Coronary artery (tissue), 2 donors: Measurements from ENCODE around the gene HSPBP1.
A peak's percentile ranks its signal among the peaks of the same experiment; 100 is the strongest.

ENCODE experiments used
- DNase-seq: peaks from one replicate; pipeline ENCODE4 v3.0.0-alpha.2; 2017; ENCODE audit warnings: low spot score
- H3K27ac ChIP-seq, 2 donors: fragments of 200-600 bp; sonication (generic); one replicate each; pipeline ENCODE4 v1.5.1; 2016 to 2019
- H3K4me3 ChIP-seq: fragments of 200-600 bp; sonication (generic); 2 replicates; pipeline ENCODE4 v1.5.1; 2016; ENCODE audit warnings: mild to moderate bottlenecking, moderate library complexity
- CTCF ChIP-seq: fragments of 200-600 bp; sonication (generic); IDR thresholded peaks from one replicate; pipeline ENCODE4 v1.5.1; 2019; ENCODE audit warnings: antibody characterized with exemption

HSPBP1 gene

GRCh38 chr19:55266404-55266803 is 13.5 kb downstream of the HSPBP1 start:
- DNase-seq = no peak
- no peak overlapping the region for H3K4me3 ChIP-seq
- TF ChIP-seq CTCF = no peak
- no peak overlapping the region for H3K27ac ChIP-seq

GRCh38 chr19:55265723-55266386 is 14.1 kb downstream of the HSPBP1 start:
- H3K4me3 ChIP-seq = no peak overlapping the region
- no peak for TF ChIP-seq CTCF
- no peak overlapping the region for H3K27ac ChIP-seq
- no peak for DNase-seq

GRCh38 chr19:55265173-55265572 is 14.7 kb downstream of the HSPBP1 start:
- H3K27ac ChIP-seq = no peak overlapping the region
- DNase-seq = no peak
- no peak overlapping the region for H3K4me3 ChIP-seq
- no peak for TF ChIP-seq CTCF

GRCh38 chr19:55264531-55264930 is 15.4 kb downstream of the HSPBP1 start:
- no peak for DNase-seq
- H3K27ac ChIP-seq = no peak overlapping the region
- no peak for TF ChIP-seq CTCF
- H3K4me3 ChIP-seq = no peak overlapping the region

- no peak for TF ChIP-seq CTCF
These were observed 17.6 kb downstream of the HSPBP1 start for GRCh38 chr19:55262359-55262758.

GRCh38 chr19:55261671-55262126 is 18.2 kb downstream of the HSPBP1 start:
- no peak for TF ChIP-seq CTCF
- DNase-seq = no peak

More at GRCh38 chr19:55262359-55262758, 17.6 kb downstream of the HSPBP1 start:
- H3K4me3 ChIP-seq = no peak overlapping the region
- DNase-seq = no peak
- H3K27ac ChIP-seq = no peak overlapping the region

GRCh38 chr19:55259540-55260210 is 20.2 kb downstream of the HSPBP1 start:
- peak overlapping the region; percentile 87 for H3K4me3 ChIP-seq
- no peak for TF ChIP-seq CTCF
- peak overlapping the region; percentile 89 to 92 for H3K27ac ChIP-seq
- no peak for DNase-seq

More at GRCh38 chr19:55261671-55262126, 18.2 kb downstream of the HSPBP1 start:
- Histone ChIP-seq H3K27ac (no peak overlapping the region), H3K4me3 (no peak overlapping the region)
